ENCODE results near the gene MNT.

DNA sequence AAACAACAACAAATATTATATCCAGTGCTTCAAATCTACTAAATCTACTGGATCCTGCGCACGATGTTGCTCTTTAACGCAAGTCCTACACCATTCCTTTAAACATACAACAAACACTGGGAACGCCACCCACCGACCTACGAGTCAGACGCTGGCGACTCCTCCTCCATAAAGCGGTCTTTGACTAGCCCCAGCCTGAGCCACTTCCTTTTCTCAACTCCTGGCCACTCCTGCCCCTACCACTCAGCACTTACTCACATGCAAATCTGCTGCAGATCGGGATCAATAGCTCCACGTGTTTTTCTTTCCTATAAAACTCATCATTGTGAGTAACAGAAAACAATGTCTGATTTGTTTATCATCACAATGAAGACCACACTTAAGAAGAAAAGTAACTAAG is 32.8 kb upstream of the MNT start:
- TF ChIP-seq, protein P1, sequence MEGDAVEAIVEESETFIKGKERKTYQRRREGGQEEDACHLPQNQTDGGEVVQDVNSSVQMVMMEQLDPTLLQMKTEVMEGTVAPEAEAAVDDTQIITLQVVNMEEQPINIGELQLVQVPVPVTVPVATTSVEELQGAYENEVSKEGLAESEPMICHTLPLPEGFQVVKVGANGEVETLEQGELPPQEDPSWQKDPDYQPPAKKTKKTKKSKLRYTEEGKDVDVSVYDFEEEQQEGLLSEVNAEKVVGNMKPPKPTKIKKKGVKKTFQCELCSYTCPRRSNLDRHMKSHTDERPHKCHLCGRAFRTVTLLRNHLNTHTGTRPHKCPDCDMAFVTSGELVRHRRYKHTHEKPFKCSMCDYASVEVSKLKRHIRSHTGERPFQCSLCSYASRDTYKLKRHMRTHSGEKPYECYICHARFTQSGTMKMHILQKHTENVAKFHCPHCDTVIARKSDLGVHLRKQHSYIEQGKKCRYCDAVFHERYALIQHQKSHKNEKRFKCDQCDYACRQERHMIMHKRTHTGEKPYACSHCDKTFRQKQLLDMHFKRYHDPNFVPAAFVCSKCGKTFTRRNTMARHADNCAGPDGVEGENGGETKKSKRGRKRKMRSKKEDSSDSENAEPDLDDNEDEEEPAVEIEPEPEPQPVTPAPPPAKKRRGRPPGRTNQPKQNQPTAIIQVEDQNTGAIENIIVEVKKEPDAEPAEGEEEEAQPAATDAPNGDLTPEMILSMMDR (IDR thresholded peaks at IDR 0.05; ENCODE audit: control extremely low read depth in 1 of 3, insufficient read depth in 1 of 3, low read depth in 1 of 3, low read length in 3 of 3): no peak
- no peak for TF ChIP-seq RFX5 (IDR thresholded peaks at IDR 0.05; ENCODE audit: borderline replicate concordance, low read depth, low read length)
- TF ChIP-seq MAFK (IDR thresholded peaks at IDR 0.05; ENCODE audit: low read depth, low read length): no peak
- TF ChIP-seq POLR2A (IDR thresholded peaks at IDR 0.05; ENCODE audit: control extremely low read depth in 1 of 2, low read depth in 2 of 2, low read length in 2 of 2): no peak
- no peak for TF ChIP-seq SRF (IDR thresholded peaks at IDR 0.05; ENCODE audit: low read depth, low read length)
- no peak for TF ChIP-seq YY1 (IDR thresholded peaks at IDR 0.05; ENCODE audit: low read depth, low read length)
- no peak for TF ChIP-seq SIN3A (conservative IDR thresholded peaks at IDR 0.05 in 1 of 2, IDR thresholded peaks at IDR 0.05 in 1 of 2; ENCODE audit: low read depth in 1 of 2, low read length in 2 of 2)
- TF ChIP-seq, protein P2, sequence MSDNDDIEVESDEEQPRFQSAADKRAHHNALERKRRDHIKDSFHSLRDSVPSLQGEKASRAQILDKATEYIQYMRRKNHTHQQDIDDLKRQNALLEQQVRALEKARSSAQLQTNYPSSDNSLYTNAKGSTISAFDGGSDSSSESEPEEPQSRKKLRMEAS (IDR thresholded peaks at IDR 0.05): no peak
- TF ChIP-seq EZH2 (IDR thresholded peaks at IDR 0.05; ENCODE audit: low read depth, low read length, severe bottlenecking): no peak
- no peak for TF ChIP-seq NANOG (IDR thresholded peaks at IDR 0.05; ENCODE audit: insufficient read depth, low read depth, low read length, poor library complexity, severe bottlenecking)
- TF ChIP-seq SIX5 (IDR thresholded peaks at IDR 0.05; ENCODE audit: low read depth, low read length): no peak
- no peak for TF ChIP-seq POLR2AphosphoS5 (IDR thresholded peaks at IDR 0.05; ENCODE audit: low read depth, low read length)
